HepG2 (cell line): ENCODE data around the gene ZNF597. TPM values are rescaled to one million over a fixed set of nuclear protein-coding genes. Genes with fewer than 3 reads are reported as not detected.

Experiments used
- ASH2L ChIP-seq: fragments of 300-600, 200-600 bp; sonication (generic); IDR thresholded peaks from 2 replicates; pipeline ENCODE4 v1.7.0; 2017; ENCODE audit warnings: low read depth, mild to moderate bottlenecking, moderate library complexity, mixed read lengths, low read length; ENCODE audit not compliant: insufficient read length
- BCL6 ChIP-seq: IDR thresholded peaks from 2 replicates; pipeline ENCODE4 v1.6.1; 2016; ENCODE audit warnings: missing genetic modification reagents, missing compliant biosample characterization
- ELF4 ChIP-seq: sonication (generic); formaldehyde crosslinking; IDR thresholded peaks from 2 replicates; pipeline ENCODE4 v1.5.0; 2020; ENCODE audit warnings: missing genetic modification reagents, mild to moderate bottlenecking, moderate library complexity, borderline replicate concordance
- HDAC1 ChIP-seq: sonication (generic); formaldehyde crosslinking; IDR thresholded peaks from 2 replicates; pipeline ENCODE4 v1.5.1; 2020; ENCODE audit warnings: mild to moderate bottlenecking, missing genetic modification reagents
- POGZ ChIP-seq: sonication (generic); formaldehyde crosslinking; IDR thresholded peaks from 2 replicates; pipeline ENCODE4 v1.4.0; 2020; ENCODE audit warnings: mild to moderate bottlenecking, missing genetic modification reagents
- POLR2A ChIP-seq, 2 experiments: IDR thresholded peaks; 2 replicates each; pipeline ENCODE4 v1.6.1; 2011; ENCODE audit warnings: low read depth in 2 of 2, low read length in 2 of 2, mild to moderate bottlenecking in 1 of 2, moderate library complexity in 1 of 2; ENCODE audit not compliant: insufficient read depth in 1 of 2
- POLR2G ChIP-seq: fragments of 200-400 bp; formaldehyde crosslinking; IDR thresholded peaks from 2 replicates; pipeline ENCODE4 v1.6.1; 2018; ENCODE audit warnings: mild to moderate bottlenecking, low read depth, low read length, moderate library complexity
- SYNCRIP ChIP-seq: fragments of 200-400 bp; formaldehyde crosslinking; IDR thresholded peaks from 2 replicates; pipeline ENCODE4 v1.6.1; 2018; ENCODE audit warnings: mild to moderate bottlenecking, low read depth, low read length; ENCODE audit not compliant: insufficient read depth
- TAF1 ChIP-seq: sonication (generic); formaldehyde crosslinking; IDR thresholded peaks from 2 replicates; pipeline ENCODE4 v1.4.0; 2020; ENCODE audit warnings: missing genetic modification reagents
- TEAD3 ChIP-seq: optimal IDR thresholded peaks from 2 replicates; pipeline ENCODE3; 2016; ENCODE audit warnings: borderline replicate concordance
- ZNF367 ChIP-seq: sonication (generic); formaldehyde crosslinking; IDR thresholded peaks from 2 replicates; pipeline ENCODE4 v1.4.0; 2020; ENCODE audit warnings: missing genetic modification reagents, borderline replicate concordance
- ZNF451 ChIP-seq: sonication (generic); formaldehyde crosslinking; IDR thresholded peaks from 2 replicates; pipeline ENCODE4 v1.5.0; 2020; ENCODE audit warnings: mild to moderate bottlenecking, missing genetic modification reagents
- ZNF605 ChIP-seq: sonication (generic); formaldehyde crosslinking; IDR thresholded peaks from 2 replicates; pipeline ENCODE4 v1.8.0; 2022; ENCODE audit warnings: mild to moderate bottlenecking, missing genetic modification reagents
- polyA plus RNA-seq, 8 experiments: library from polyadenylated mRNA; depleted of rRNA in 3 of 8; stranded (reverse) in 7 of 8; unstranded in 1 of 8; fragments of >200 nt; fragmentation: Illumina TruSeq in 4 of 8; extraction: Trizol in 4 of 8; gene quantifications; 2 replicates each; pipeline versions ENCODE4 v1.2.1 to v1.2.3, GENCODE V29; 2011 to 2016; ENCODE audit warnings: low read depth in 4 of 8, missing spikeins in 1 of 8, mixed read lengths in 1 of 8; ENCODE audit not compliant: insufficient read depth in 1 of 8
- total RNA-seq, 5 experiments: library from RNA; depleted of rRNA; stranded (reverse); fragments of >200 nt; fragmentation: Illumina TruSeq; extraction: Trizol; gene quantifications; 2 replicates each; pipeline ENCODE4 v1.2.3, GENCODE V29; 2016; ENCODE audit warnings: low read depth in 1 of 5
- TF ChIP-seq, protein P1 (sequence below): sonication (generic); formaldehyde crosslinking; IDR thresholded peaks from 2 replicates; pipeline ENCODE4 v1.5.0; 2020; ENCODE audit warnings: missing genetic modification reagents
- TF ChIP-seq, protein P2 (sequence below): sonication (generic); formaldehyde crosslinking; IDR thresholded peaks from 2 replicates; pipeline ENCODE4 v1.4.0; 2020; ENCODE audit warnings: missing genetic modification reagents
- TF ChIP-seq, protein P3 (sequence below): IDR thresholded peaks from 2 replicates; pipeline ENCODE4 v1.6.1; 2016; ENCODE audit warnings: missing genetic modification reagents, missing compliant biosample characterization
- TF ChIP-seq, protein P4 (sequence below): sonication (generic); formaldehyde crosslinking; IDR thresholded peaks from 2 replicates; pipeline ENCODE4 v1.5.0; 2020; ENCODE audit warnings: mild to moderate bottlenecking, missing genetic modification reagents, borderline replicate concordance
- TF ChIP-seq, protein P5 (sequence below): sonication (generic); formaldehyde crosslinking; IDR thresholded peaks from 2 replicates; pipeline ENCODE4 v1.4.0; 2020; ENCODE audit warnings: mild to moderate bottlenecking, low read depth, missing genetic modification reagents
- TF ChIP-seq, protein P6 (sequence below): IDR thresholded peaks from 2 replicates; pipeline ENCODE4 v1.6.1; 2016; ENCODE audit warnings: mild to moderate bottlenecking

Gene ZNF597
- total and polyA plus RNA-seq, 2 of the 13 experiments (the other 11 are each of a cell fraction or from before 2014, with no cell fraction given): 1.3 to 2.4 TPM

DNA sequence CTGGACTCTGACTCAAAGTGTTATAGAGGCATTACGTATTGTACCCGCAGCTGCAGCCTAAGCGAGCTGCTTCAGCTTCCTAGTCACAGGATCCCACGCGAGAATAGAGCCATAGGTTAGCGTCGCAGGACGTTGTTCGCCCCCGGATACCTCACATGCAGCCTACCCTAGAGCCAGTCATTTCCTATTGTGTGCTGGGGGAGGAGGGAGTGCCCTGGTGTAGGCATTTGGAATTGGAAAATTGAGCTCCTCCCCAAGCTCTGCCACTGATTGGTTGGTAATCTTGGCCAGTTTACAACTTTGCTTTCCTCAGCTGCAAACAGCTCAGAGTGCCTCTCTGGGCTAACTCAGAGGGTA, 706 bp upstream of the ZNF597 start (continued):
- TF ChIP-seq, protein P1, sequence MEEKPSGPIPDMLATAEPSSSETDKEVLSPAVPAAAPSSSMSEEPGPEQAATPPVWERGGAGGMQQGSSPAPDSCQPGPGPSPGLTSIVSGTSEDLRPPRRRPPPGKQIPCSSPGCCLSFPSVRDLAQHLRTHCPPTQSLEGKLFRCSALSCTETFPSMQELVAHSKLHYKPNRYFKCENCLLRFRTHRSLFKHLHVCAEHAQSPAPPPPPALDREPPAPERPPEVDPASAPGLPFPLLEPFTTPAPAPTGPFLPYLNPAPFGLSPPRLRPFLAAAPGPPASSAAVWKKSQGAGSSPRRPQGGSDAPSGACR: no peak
- TF ChIP-seq, protein P2, sequence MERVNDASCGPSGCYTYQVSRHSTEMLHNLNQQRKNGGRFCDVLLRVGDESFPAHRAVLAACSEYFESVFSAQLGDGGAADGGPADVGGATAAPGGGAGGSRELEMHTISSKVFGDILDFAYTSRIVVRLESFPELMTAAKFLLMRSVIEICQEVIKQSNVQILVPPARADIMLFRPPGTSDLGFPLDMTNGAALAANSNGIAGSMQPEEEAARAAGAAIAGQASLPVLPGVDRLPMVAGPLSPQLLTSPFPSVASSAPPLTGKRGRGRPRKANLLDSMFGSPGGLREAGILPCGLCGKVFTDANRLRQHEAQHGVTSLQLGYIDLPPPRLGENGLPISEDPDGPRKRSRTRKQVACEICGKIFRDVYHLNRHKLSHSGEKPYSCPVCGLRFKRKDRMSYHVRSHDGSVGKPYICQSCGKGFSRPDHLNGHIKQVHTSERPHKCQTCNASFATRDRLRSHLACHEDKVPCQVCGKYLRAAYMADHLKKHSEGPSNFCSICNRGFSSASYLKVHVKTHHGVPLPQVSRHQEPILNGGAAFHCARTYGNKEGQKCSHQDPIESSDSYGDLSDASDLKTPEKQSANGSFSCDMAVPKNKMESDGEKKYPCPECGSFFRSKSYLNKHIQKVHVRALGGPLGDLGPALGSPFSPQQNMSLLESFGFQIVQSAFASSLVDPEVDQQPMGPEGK (CRISPR knock-in tag): peak; percentile 44; the same call in 1 of the 2 replicates
- TF ChIP-seq, protein P3, sequence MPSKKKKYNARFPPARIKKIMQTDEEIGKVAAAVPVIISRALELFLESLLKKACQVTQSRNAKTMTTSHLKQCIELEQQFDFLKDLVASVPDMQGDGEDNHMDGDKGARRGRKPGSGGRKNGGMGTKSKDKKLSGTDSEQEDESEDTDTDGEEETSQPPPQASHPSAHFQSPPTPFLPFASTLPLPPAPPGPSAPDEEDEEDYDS: peak; percentile 40; the same call in 1 of the 2 replicates
- peak; percentile 29 for TF ChIP-seq TEAD3
- TF ChIP-seq ZNF605 (CRISPR knock-in tag): no peak
- no peak for TF ChIP-seq SYNCRIP
- TF ChIP-seq ZNF367 (CRISPR knock-in tag): no peak
- TF ChIP-seq ASH2L: no peak
- 0 out of 2 replicates have a peak, but pooled peaks have one; percentile 11 for TF ChIP-seq BCL6 (CRISPR knock-in tag)
- 0 out of 2 replicates have a peak, but pooled peaks have one; percentile 24 for TF ChIP-seq ELF4 (CRISPR knock-in tag)
- TF ChIP-seq, protein P4, sequence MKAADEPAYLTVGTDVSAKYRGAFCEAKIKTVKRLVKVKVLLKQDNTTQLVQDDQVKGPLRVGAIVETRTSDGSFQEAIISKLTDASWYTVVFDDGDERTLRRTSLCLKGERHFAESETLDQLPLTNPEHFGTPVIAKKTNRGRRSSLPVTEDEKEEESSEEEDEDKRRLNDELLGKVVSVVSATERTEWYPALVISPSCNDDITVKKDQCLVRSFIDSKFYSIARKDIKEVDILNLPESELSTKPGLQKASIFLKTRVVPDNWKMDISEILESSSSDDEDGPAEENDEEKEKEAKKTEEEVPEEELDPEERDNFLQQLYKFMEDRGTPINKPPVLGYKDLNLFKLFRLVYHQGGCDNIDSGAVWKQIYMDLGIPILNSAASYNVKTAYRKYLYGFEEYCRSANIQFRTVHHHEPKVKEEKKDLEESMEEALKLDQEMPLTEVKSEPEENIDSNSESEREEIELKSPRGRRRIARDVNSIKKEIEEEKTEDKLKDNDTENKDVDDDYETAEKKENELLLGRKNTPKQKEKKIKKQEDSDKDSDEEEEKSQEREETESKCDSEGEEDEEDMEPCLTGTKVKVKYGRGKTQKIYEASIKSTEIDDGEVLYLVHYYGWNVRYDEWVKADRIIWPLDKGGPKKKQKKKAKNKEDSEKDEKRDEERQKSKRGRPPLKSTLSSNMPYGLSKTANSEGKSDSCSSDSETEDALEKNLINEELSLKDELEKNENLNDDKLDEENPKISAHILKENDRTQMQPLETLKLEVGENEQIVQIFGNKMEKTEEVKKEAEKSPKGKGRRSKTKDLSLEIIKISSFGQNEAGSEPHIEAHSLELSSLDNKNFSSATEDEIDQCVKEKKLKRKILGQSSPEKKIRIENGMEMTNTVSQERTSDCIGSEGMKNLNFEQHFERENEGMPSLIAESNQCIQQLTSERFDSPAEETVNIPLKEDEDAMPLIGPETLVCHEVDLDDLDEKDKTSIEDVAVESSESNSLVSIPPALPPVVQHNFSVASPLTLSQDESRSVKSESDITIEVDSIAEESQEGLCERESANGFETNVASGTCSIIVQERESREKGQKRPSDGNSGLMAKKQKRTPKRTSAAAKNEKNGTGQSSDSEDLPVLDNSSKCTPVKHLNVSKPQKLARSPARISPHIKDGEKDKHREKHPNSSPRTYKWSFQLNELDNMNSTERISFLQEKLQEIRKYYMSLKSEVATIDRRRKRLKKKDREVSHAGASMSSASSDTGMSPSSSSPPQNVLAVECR (CRISPR knock-in tag): 0 out of 2 replicates have a peak, but pooled peaks have one; percentile 2
- TF ChIP-seq POLR2A (IDR thresholded peaks at IDR 0.05; ENCODE audit: insufficient read depth in 1 of 2, low read depth in 2 of 2, low read length in 2 of 2): peak; percentile 73 to 76
- TF ChIP-seq POGZ (CRISPR knock-in tag): no peak
- TF ChIP-seq, protein P5, sequence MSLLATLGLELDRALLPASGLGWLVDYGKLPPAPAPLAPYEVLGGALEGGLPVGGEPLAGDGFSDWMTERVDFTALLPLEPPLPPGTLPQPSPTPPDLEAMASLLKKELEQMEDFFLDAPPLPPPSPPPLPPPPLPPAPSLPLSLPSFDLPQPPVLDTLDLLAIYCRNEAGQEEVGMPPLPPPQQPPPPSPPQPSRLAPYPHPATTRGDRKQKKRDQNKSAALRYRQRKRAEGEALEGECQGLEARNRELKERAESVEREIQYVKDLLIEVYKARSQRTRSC: 0 out of 2 replicates have a peak, but pooled peaks have one; percentile 35
- TF ChIP-seq POLR2G: peak; percentile 54
- TF ChIP-seq ZNF451: 0 out of 2 replicates have a peak, but pooled peaks have one; percentile 27
- TF ChIP-seq, protein P6, sequence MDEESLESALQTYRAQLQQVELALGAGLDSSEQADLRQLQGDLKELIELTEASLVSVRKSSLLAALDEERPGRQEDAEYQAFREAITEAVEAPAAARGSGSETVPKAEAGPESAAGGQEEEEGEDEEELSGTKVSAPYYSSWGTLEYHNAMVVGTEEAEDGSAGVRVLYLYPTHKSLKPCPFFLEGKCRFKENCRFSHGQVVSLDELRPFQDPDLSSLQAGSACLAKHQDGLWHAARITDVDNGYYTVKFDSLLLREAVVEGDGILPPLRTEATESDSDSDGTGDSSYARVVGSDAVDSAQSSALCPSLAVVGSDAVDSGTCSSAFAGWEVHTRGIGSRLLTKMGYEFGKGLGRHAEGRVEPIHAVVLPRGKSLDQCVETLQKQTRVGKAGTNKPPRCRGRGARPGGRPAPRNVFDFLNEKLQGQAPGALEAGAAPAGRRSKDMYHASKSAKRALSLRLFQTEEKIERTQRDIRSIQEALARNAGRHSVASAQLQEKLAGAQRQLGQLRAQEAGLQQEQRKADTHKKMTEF (CRISPR knock-in tag): no peak
- TF ChIP-seq HDAC1: peak; percentile 33; the same call in 1 of the 2 replicates
- peak; percentile 49 for TF ChIP-seq TAF1 (CRISPR knock-in tag)
